22Rv1 (cell line): Measurements from ENCODE around the gene SLC1A6.

Experiments
- ZFX ChIP-seq: fragments of 450-650 bp; IDR thresholded peaks from 2 replicates; pipeline ENCODE4 v1.6.1; 2017; ENCODE audit warnings: antibody characterized with exemption, borderline replicate concordance
- TF ChIP-seq, protein P1 (sequence below): fragments of 450-650 bp; IDR thresholded peaks from 2 replicates; pipeline ENCODE4 v1.5.1; 2017; ENCODE audit warnings: mild to moderate bottlenecking

GRCh38 chr19:14916848-14917247, 62.8 kb downstream of the SLC1A6 start:
- TF ChIP-seq, protein P1, sequence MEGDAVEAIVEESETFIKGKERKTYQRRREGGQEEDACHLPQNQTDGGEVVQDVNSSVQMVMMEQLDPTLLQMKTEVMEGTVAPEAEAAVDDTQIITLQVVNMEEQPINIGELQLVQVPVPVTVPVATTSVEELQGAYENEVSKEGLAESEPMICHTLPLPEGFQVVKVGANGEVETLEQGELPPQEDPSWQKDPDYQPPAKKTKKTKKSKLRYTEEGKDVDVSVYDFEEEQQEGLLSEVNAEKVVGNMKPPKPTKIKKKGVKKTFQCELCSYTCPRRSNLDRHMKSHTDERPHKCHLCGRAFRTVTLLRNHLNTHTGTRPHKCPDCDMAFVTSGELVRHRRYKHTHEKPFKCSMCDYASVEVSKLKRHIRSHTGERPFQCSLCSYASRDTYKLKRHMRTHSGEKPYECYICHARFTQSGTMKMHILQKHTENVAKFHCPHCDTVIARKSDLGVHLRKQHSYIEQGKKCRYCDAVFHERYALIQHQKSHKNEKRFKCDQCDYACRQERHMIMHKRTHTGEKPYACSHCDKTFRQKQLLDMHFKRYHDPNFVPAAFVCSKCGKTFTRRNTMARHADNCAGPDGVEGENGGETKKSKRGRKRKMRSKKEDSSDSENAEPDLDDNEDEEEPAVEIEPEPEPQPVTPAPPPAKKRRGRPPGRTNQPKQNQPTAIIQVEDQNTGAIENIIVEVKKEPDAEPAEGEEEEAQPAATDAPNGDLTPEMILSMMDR = no peak
- TF ChIP-seq ZFX = no peak
